Activated CD8-positive, alpha-beta memory T cell treated with anti-CD3 and anti-CD28 coated beads, Interleukin-2, amount 50 U/mL, for 1 hour (primary cell): Measurements from ENCODE around the gene ZMYM2.
"Not testable (repeated sequence)": the region's sequence is repeated elsewhere in the genome, so short reads cannot be mapped to it uniquely, and the experiment has no call there.

Experiments used
- DNase-seq: peaks from one replicate; pipeline ENCODE4 v3.0.0-alpha.2; 2020; ENCODE audit errors: extremely low read depth

Gene ZMYM2

GRCh38 chr13:19958155-19959111 lies at the start of gene ZMYM2:
TSS of gene ZMYM2 (plus strand) at chr13:19958727. CDS start at chr13:19993073, 34,346 bp downstream.
- DNase-seq = peak; percentile 81

- no peak for DNase-seq
Measured at GRCh38 chr13:19910336-19911072, 48.0 kb upstream of the ZMYM2 start.

GRCh38 chr13:19927117-19927748 lies 31.3 kb upstream of the ZMYM2 start:
- DNase-seq = no peak

- no peak for DNase-seq
Measured at GRCh38 chr13:19940106-19940505, 18.4 kb upstream of the ZMYM2 start.

GRCh38 chr13:19950374-19950773 lies 8.2 kb upstream of the ZMYM2 start:
- no peak for DNase-seq

GRCh38 chr13:19952850-19953249 lies 5.7 kb upstream of the ZMYM2 start:
- no peak for DNase-seq

- no peak for DNase-seq
Measured at GRCh38 chr13:19955873-19956559, 2.5 kb upstream of the ZMYM2 start.

GRCh38 chr13:19957320-19958154 lies 990 bp upstream of the ZMYM2 start:
- peak; percentile 74 for DNase-seq

- DNase-seq = no peak
Measured at GRCh38 chr13:19959141-19959830, 759 bp downstream of the ZMYM2 start.

- peak; percentile 70 for DNase-seq
Measured at GRCh38 chr13:19959831-19960652, 1.5 kb downstream of the ZMYM2 start.

GRCh38 chr13:19960653-19960976 lies 2.1 kb downstream of the ZMYM2 start:
- no peak for DNase-seq

GRCh38 chr13:19961489-19961888 lies 3.0 kb downstream of the ZMYM2 start:
- DNase-seq = no peak

GRCh38 chr13:19961924-19962323 lies 3.4 kb downstream of the ZMYM2 start:
- DNase-seq = no peak

- no peak for DNase-seq
Measured at GRCh38 chr13:19962894-19963293, 4.4 kb downstream of the ZMYM2 start.

GRCh38 chr13:19967621-19968020 lies 9.1 kb downstream of the ZMYM2 start:
- DNase-seq = no peak

- not testable (repeated sequence) for DNase-seq
Measured at GRCh38 chr13:19974498-19975009, 16.0 kb downstream of the ZMYM2 start.

- no peak for DNase-seq
Measured at GRCh38 chr13:19978831-19979437, 20.4 kb downstream of the ZMYM2 start.

- DNase-seq = no peak
Measured at GRCh38 chr13:19981685-19982238, 23.2 kb downstream of the ZMYM2 start.
